ENCODE measurements around the gene PAK1IP1. TPM values are rescaled to one million over a fixed set of nuclear protein-coding genes. Genes with fewer than 3 reads are reported as not detected.

Gene PAK1IP1
- total and polyA plus RNA-seq, 9 donors, result 5.6 to 21.7 (median 12.4) TPM

DNA sequence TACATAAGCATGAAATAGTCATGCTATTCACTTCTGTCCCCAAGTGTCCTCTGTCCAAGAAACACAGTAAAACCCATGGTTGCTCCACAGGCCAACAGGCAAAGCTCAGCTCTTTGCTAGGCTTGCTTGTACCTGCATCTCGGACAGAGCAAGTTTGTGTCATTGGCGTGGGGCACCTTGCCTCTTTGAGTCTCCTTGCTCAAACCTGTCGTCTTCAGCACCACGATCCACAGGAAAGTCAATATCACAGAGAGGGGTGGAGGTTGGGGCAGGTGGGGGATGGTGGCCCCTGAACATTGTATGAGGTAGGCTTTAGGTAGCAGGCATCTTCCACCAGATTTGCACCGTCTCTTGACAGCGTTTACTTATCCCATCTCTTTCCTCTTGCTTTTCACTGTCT lies 48.7 kb downstream of the PAK1IP1 start:
- H3K27me3 ChIP-seq, result no peaks in the 10 kb centered on the region

DNA sequence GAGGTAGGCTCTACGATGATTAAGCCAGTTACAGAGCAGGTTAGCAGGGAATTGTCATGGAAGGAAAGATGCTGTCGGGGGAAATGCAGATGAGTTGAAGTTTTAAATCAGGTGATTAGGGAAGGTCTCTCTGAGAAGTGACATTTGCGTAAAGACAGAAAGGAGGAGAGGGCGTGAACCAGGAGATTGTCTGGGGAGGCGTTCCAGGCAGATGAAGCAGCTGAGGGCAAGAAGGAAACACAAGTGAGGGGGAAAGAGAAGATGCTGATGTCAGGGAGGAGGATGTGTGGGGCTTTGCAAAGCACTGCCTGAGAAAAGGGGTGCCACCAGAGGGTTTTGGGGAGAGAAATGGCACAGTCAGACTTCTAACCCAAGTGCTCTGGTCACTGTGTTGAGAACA lies 50.3 kb downstream of the PAK1IP1 start:
- WGBS, 3 donors, result 75 to 86% (median 79%) methylated on average over 5 of the region's 5 CpGs
- no peaks in the 10 kb centered on the region for H3K27me3 ChIP-seq
- H3K27ac ChIP-seq, result no peak overlapping the region
- H3K36me3 ChIP-seq, result no peaks in the 10 kb centered on the region
- DNase-seq, result no peak
- H3K4me1 ChIP-seq (ENCODE audit: insufficient read depth), result peaks cover 3% of the 10 kb centered on the region
- TF ChIP-seq EP300 (IDR thresholded peaks at IDR 0.05), result no peak
- TF ChIP-seq, protein P1, sequence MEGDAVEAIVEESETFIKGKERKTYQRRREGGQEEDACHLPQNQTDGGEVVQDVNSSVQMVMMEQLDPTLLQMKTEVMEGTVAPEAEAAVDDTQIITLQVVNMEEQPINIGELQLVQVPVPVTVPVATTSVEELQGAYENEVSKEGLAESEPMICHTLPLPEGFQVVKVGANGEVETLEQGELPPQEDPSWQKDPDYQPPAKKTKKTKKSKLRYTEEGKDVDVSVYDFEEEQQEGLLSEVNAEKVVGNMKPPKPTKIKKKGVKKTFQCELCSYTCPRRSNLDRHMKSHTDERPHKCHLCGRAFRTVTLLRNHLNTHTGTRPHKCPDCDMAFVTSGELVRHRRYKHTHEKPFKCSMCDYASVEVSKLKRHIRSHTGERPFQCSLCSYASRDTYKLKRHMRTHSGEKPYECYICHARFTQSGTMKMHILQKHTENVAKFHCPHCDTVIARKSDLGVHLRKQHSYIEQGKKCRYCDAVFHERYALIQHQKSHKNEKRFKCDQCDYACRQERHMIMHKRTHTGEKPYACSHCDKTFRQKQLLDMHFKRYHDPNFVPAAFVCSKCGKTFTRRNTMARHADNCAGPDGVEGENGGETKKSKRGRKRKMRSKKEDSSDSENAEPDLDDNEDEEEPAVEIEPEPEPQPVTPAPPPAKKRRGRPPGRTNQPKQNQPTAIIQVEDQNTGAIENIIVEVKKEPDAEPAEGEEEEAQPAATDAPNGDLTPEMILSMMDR (IDR thresholded peaks at IDR 0.05), result no peak
- TF ChIP-seq POLR2A (IDR thresholded peaks at IDR 0.05), result no peak
- H3K9me3 ChIP-seq, result no peaks in the 10 kb centered on the region
- H3K4me3 ChIP-seq, result no peak overlapping the region
- intact Hi-C loops (cut with DNase I), result loop anchor here in 1 of 4 donors (10.0 kb wide), 1 partner anchor 50 kb away; the partner anchor contains the start of genes C6orf52 and PAK1IP1

More for the DNA sequence above, 48.7 kb downstream of the PAK1IP1 start:
- Histone ChIP-seq H3K27ac (no peak overlapping the region), H3K36me3 (no peaks in the 10 kb centered on the region), H3K4me3 (no peak overlapping the region), H3K9me3 (no peaks in the 10 kb centered on the region), H3K4me1 (ENCODE audit: insufficient read depth) (no peaks in the 10 kb centered on the region)
- intact Hi-C loops (cut with DNase I), result loop anchor here in 1 of 4 donors (10.0 kb wide), 1 partner anchor 49 kb away; the partner anchor contains the start of genes C6orf52 and PAK1IP1
- DNase-seq, result no peak
- 79 to 88% (median 86%) methylated on average over 6 of the region's 6 CpGs for WGBS, 3 donors
- TF ChIP-seq EP300 (IDR thresholded peaks at IDR 0.05), result no peak
- no peak for TF ChIP-seq POLR2A (IDR thresholded peaks at IDR 0.05)
- TF ChIP-seq, protein P1 (IDR thresholded peaks at IDR 0.05), result no peak

DNA sequence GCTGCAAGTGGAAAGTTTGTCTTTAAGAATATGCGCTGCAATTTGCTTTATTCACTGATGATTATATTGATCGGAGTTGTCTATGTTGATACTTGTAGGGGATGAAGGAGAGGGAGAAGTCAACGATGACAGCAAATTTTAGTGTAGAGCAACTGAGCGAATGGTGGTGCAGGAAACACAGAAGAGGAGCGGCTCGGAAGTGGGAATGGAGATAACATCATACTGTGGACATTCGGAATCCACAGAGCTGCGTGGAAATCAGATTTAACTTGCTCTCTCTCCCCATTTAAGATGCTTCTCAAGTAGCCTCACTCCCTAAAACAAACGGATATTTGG lies 52.1 kb downstream of the PAK1IP1 start:
- WGBS, 3 donors, result 15 to 31% (median 17%) methylated on average over 9 of the region's 9 CpGs
- TF ChIP-seq EP300 (IDR thresholded peaks at IDR 0.05), result no peak
- TF ChIP-seq, protein P1 (IDR thresholded peaks at IDR 0.05), result no peak
- no peak for TF ChIP-seq POLR2A (IDR thresholded peaks at IDR 0.05)
- Histone ChIP-seq H3K4me1 (ENCODE audit: insufficient read depth) (peaks cover 3% of the 10 kb centered on the region), H3K4me3 (peak overlapping the region; percentile 84), H3K27ac (peak overlapping the region in 1 of 2 donors; percentile 48), H3K27me3 (no peaks in the 10 kb centered on the region), H3K9me3 (no peaks in the 10 kb centered on the region), H3K36me3 (no peaks in the 10 kb centered on the region)
- intact Hi-C loops (cut with DNase I), result loop anchor here in 1 of 4 donors (10.0 kb wide), 1 partner anchor 52 kb away; the partner anchor contains the start of genes C6orf52 and PAK1IP1
- DNase-seq, result no peak

DNA sequence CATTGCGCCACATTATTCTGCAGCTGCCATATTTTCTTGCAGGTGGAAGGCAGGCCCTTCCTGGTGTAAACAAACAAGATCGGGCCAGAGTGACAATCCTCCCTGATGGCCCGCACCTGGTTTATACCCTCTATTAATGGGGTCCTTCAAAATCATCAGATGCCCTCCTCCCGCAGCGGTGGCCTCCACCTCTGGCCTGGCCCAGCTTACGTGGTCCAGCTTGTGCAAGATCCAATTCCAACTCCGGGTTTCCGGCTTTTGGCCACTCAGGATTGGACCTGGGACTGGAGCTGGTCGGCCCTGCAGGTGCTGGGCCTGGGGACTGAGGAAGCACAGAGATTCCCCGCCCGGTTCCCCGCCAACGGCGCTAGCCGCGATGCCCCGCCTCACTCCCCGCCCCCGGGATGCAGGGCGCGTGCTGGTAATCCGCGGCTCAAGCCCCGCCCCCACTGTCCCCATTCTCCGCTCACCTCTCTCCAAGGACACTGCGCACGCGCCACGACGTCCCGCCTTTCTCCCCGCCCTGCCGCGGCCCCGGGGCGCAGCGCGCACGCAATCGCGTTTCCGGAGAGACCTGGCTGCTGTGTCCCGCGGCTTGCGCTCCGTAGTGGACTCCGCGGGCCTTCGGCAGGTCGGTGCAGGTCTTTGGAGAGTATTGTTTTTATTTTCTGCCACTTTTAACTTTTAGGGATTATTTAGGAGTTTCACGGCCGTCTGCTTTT lies 52.6 kb downstream of the PAK1IP1 start, which contains the start of gene TMEM14B:
Gene TMEM14B (plus strand): TSS at position 555 of the 722 bp plus-strand sequence. CDS start 1,441 bp downstream, outside the sequence.
- peak within 1 kb of the TSS in 1 of 2 donors; percentile 48 for H3K27ac ChIP-seq
- TF ChIP-seq POLR2A (IDR thresholded peaks at IDR 0.05) (peak; percentile 62), EP300 (IDR thresholded peaks at IDR 0.05) (no peak)
- TF ChIP-seq, protein P1 (IDR thresholded peaks at IDR 0.05), result no peak
- H3K4me1 ChIP-seq (ENCODE audit: insufficient read depth), result peaks cover 3% of the 10 kb centered on the region
- peak; percentile 100 for DNase-seq
- H3K9me3 ChIP-seq, result no peaks in the 10 kb centered on the region
- 1% methylated on average over 45 to 52 of the region's 52 CpGs for WGBS, 3 donors
- no peaks in the 10 kb centered on the region for H3K36me3 ChIP-seq
- H3K27me3 ChIP-seq, result no peaks in the 10 kb centered on the region
- H3K4me3 ChIP-seq, result peak within 1 kb of the TSS; percentile 84
- intact Hi-C loops (cut with DNase I), result loop anchor here in 1 of 4 donors (10.0 kb wide), 1 partner anchor 53 kb away; the partner anchor contains the start of genes C6orf52 and PAK1IP1

Measured in ovary (tissue), 9 donors.